Pancreas (tissue), 10 donors: ENCODE results near the gene ALOXE3. TPM values are rescaled to one million over a fixed set of nuclear protein-coding genes. Genes with fewer than 3 reads are reported as not detected.
A peak's percentile ranks its signal among the peaks of the same experiment; 100 is the strongest.

Experiments
- ATAC-seq, 4 donors: fragments of 200-7000 bp; cut with Tn5 transposase; one replicate each; pipeline versions ENCODE4 v1.8.0 to v1.9.1; 2020; ENCODE audit warnings: mild to moderate bottlenecking in 4 of 4, moderate library complexity in 4 of 4
- DNase-seq, 6 donors: peaks; one replicate each; pipeline ENCODE4 v3.0.0-alpha.2; 2020
- FAIRE-seq: peaks from 2 replicates; lab custom pipeline; 2012; peaks lifted over from hg19 to GRCh38; lab: Jason Lieb, UNC
- H3K27ac ChIP-seq, 4 donors: fragments of 200-600 bp; sonication (generic); 1 replicate in 3 of 4; 2 replicates in 1 of 4; pipeline versions ENCODE4 v1.5.0 to v1.8.0; 2020
- H3K27me3 ChIP-seq, 4 donors: fragments of 200-600 bp; one replicate each; pipeline ENCODE4 v1.8.0; 2021
- H3K36me3 ChIP-seq, 3 donors: fragments of 200-600 bp; sonication (generic) in 1 of 3; one replicate each; pipeline versions ENCODE4 v1.5.0 to v1.8.0; 2020 to 2021
- H3K4me1 ChIP-seq, 3 donors: fragments of 200-600 bp; one replicate each; pipeline ENCODE4 v1.8.0; 2021
- H3K4me3 ChIP-seq, 4 donors: fragments of 200-600 bp; sonication (generic) in 2 of 4; one replicate each; pipeline versions ENCODE4 v1.5.0 to v1.8.0; 2020 to 2021
- H3K9me3 ChIP-seq, 4 donors: fragments of 200-600 bp; one replicate each; pipeline ENCODE4 v1.8.0; 2021
- CTCF ChIP-seq, 4 donors: fragments of 200-600 bp; sonication (generic) in 3 of 4; IDR thresholded peaks; one replicate each; pipeline versions ENCODE4 v1.5.0 to v1.8.0; 2021; ENCODE audit warnings: antibody characterized with exemption in 4 of 4
- WGBS, 2 donors: extraction: QIAGEN DNeasy Blood & Tissue Kit; methylation state at CpG; one replicate each; pipeline ENCODE4 v1.1.7; 2013; 5-methylcytosine and 5-hydroxymethylcytosine counted together
- intact Hi-C, 3 donors: fragments of 100-400 bp; cut with DNase I; formaldehyde crosslinking; loops; one replicate each; pipeline versions ENCODE4 v1.11.1 to v1.14.2; 2022
- polyA plus RNA-seq, 2 donors: library from polyadenylated mRNA; stranded (reverse); fragments of 200-250 nt; gene quantifications; one replicate each; pipeline ENCODE4 v1.2.3, GENCODE V29; 2013
- total RNA-seq, 6 donors: library from RNA; stranded (reverse); fragmentation: NEBNext Ultra II Directional in 4 of 6; extraction: Animal tissue kit (Norgen Biotek cat#: 25700) in 4 of 6; gene quantifications; one replicate each; pipeline versions ENCODE4 v1.2.1 to v1.2.4, GENCODE V29; 2021 to 2023
- donor health status: healthy with polysubstance abuse.
- donor health status: DM: no; HTN: no; CAD: no; lungs with moderate emphysema.
- donor health status: DM: no; HTN: no; CAD: no.
- donor health status: control.
- donor health status: control.
- donor health status: Bipolar disorder and iron deficiency.
- donor health status: DM: yes; HTN: yes; CAD: no.
- donor health status: DM: no; HTN: no; CAD: no.
- donor health status: DM: no; HTN: no; CAD: no.
- donor health status: DM: yes; HTN: yes; CAD: no.

Gene ALOXE3
- total and polyA plus RNA-seq, 8 donors, result 0.35 TPM; not detected in 7

- DNase-seq, result no peak
- H3K36me3 ChIP-seq, result no peaks in the 10 kb centered on the region
- no peak for TF ChIP-seq CTCF (IDR thresholded peaks at IDR 0.05)
- FAIRE-seq, result no peak
- H3K9me3 ChIP-seq, result no peaks in the 10 kb centered on the region
- WGBS, 2 donors, result 73 to 81% methylated on average over 14 of the region's 14 CpGs
- H3K27me3 ChIP-seq, result peaks cover 0 to 24% (median 10%) of the 10 kb centered on the region in 4 donors
- H3K4me3 ChIP-seq, result no peak overlapping the region
- H3K27ac ChIP-seq, result no peak overlapping the region
- intact Hi-C loops, result no loop called here
- no peak for ATAC-seq
- peaks cover 0 to 4% (median 0%) of the 10 kb centered on the region in 3 donors for H3K4me1 ChIP-seq
Observed at GRCh38 chr17:8075574-8076342, 42.6 kb downstream of the ALOXE3 start.

- ATAC-seq (no peak), FAIRE-seq (no peak), DNase-seq (no peak)
- H3K4me1 ChIP-seq, result peaks cover 0 to 4% (median 0%) of the 10 kb centered on the region in 3 donors
- H3K36me3 ChIP-seq, result no peaks in the 10 kb centered on the region
- no peaks in the 10 kb centered on the region for H3K9me3 ChIP-seq
- no peak for TF ChIP-seq CTCF (IDR thresholded peaks at IDR 0.05)
- no peak overlapping the region for H3K27ac ChIP-seq
- H3K27me3 ChIP-seq, result peaks cover 0 to 24% (median 10%) of the 10 kb centered on the region in 4 donors
- WGBS, 2 donors, result 75 to 78% methylated on average over 3 of the region's 3 CpGs
- intact Hi-C loops, result no loop called here
- no peak overlapping the region for H3K4me3 ChIP-seq
Observed at GRCh38 chr17:8075081-8075480, 43.2 kb downstream of the ALOXE3 start.

- H3K27ac ChIP-seq, result no peak overlapping the region
- H3K36me3 ChIP-seq, result no peaks in the 10 kb centered on the region
- H3K9me3 ChIP-seq, result no peaks in the 10 kb centered on the region
- WGBS, 2 donors, result 34 to 46% methylated on average over 7 of the region's 7 CpGs
- H3K4me3 ChIP-seq, result no peak overlapping the region
- H3K27me3 ChIP-seq, result peaks cover 0 to 24% (median 10%) of the 10 kb centered on the region in 4 donors
- ATAC-seq, result no peak
- intact Hi-C loops, result no loop called here
- no peak for TF ChIP-seq CTCF (IDR thresholded peaks at IDR 0.05)
- DNase-seq, result peak in 1 of 6 donors; percentile 41
- H3K4me1 ChIP-seq, result peaks cover 0 to 4% (median 0%) of the 10 kb centered on the region in 3 donors
- no peak for FAIRE-seq
Observed at GRCh38 chr17:8074554-8074953, 43.8 kb downstream of the ALOXE3 start.

- H3K27ac ChIP-seq, result no peak overlapping the region
- intact Hi-C loops, result no loop called here
- peak; percentile 90 to 94 (median 90) for ATAC-seq
- no peaks in the 10 kb centered on the region for H3K9me3 ChIP-seq
- peaks cover 0 to 24% (median 10%) of the 10 kb centered on the region in 4 donors for H3K27me3 ChIP-seq
- H3K4me1 ChIP-seq, result no peaks in the 10 kb centered on the region
- DNase-seq, result peak; percentile 62 to 94 (median 80)
- no peaks in the 10 kb centered on the region for H3K36me3 ChIP-seq
- FAIRE-seq, result no peak
- TF ChIP-seq CTCF (IDR thresholded peaks at IDR 0.05), result peak; percentile 87 to 91 (median 88)
- no peak overlapping the region for H3K4me3 ChIP-seq
- 4 to 5% methylated on average over 22 to 28 of the region's 28 CpGs for WGBS, 2 donors
Observed at GRCh38 chr17:8073627-8074484, 44.5 kb downstream of the ALOXE3 start.
